PC-3 (cell line): ENCODE data around the gene ZFPL1. TPM values are rescaled to one million over a fixed set of nuclear protein-coding genes. Genes with fewer than 3 reads are reported as not detected.

ENCODE experiments used
- ATAC-seq: fragments of 200-7000 bp; cut with Tn5 transposase; 2 replicates; pipeline ENCODE4 v1.9.1; 2020; ENCODE audit warnings: mild to moderate bottlenecking, moderate library complexity
- BruUV-seq: library from RNA; stranded (reverse); fragments of 400-500 nt; replicated peaks from 2 replicates; lab custom pipeline; 2021; lab: Mats Ljungman, UMichigan
- CTCF ChIA-PET: fragments of 300-600 bp; sonication (Branson Sonifier 250); formaldehyde crosslinking; loops from one replicate; lab custom pipeline; 2022; ENCODE audit warnings: antibody characterized with exemption; lab: Charles Lee
- POLR2A ChIA-PET: fragments of 300-600 bp; sonication (Branson Sonifier 250); formaldehyde crosslinking; loops from one replicate; lab custom pipeline; 2022; ENCODE audit warnings: antibody characterized with exemption; ENCODE audit not compliant: unreplicated experiment; lab: Charles Lee
- DNase-seq: peaks from one replicate; pipeline ENCODE4 v3.0.0-alpha.2; 2015
- H2AFZ ChIP-seq: fragments of 300-600 bp; sonication (generic); 2 replicates; pipeline ENCODE4 v1.6.0; 2016; ENCODE audit warnings: antibody characterized with exemption, low read length
- H3F3A ChIP-seq: fragments of 300-600 bp; sonication (generic); one replicate; pipeline ENCODE4 v1.6.0; 2017; ENCODE audit warnings: antibody characterized with exemption, low read length, control low read depth, mild to moderate bottlenecking; ENCODE audit not compliant: unreplicated experiment
- H3K27ac ChIP-seq: fragments of 300-600 bp; sonication (generic); 2 replicates; pipeline ENCODE4 v1.5.1; 2016; ENCODE audit warnings: mild to moderate bottlenecking, low read length
- H3K27me3 ChIP-seq: fragments of 300-600 bp; sonication (generic); 2 replicates; pipeline ENCODE4 v1.6.1; 2016; ENCODE audit warnings: low read length, mixed read lengths
- H3K36me3 ChIP-seq: fragments of 300-600 bp; sonication (generic); 2 replicates; pipeline ENCODE4 v1.6.1; 2016; ENCODE audit warnings: low read depth, mixed run types, low read length, mixed read lengths
- H3K4me1 ChIP-seq: fragments of 300-600 bp; sonication (generic); 2 replicates; pipeline ENCODE4 v1.5.1; 2016; ENCODE audit warnings: low read length; ENCODE audit not compliant: insufficient read depth
- H3K4me2 ChIP-seq: fragments of 300-600 bp; sonication (generic); 2 replicates; pipeline ENCODE4 v1.6.0; 2016; ENCODE audit warnings: low read length
- H3K4me3 ChIP-seq: fragments of 300-600 bp; sonication (generic); 2 replicates; pipeline ENCODE4 v1.5.1; 2016; ENCODE audit warnings: mild to moderate bottlenecking, low read length, mixed read lengths
- H3K79me2 ChIP-seq: fragments of 300-600 bp; sonication (generic); 2 replicates; pipeline ENCODE4 v1.6.1; 2017; ENCODE audit warnings: low read length, mixed read lengths
- H3K9ac ChIP-seq: fragments of 300-600 bp; sonication (generic); 2 replicates; pipeline ENCODE4 v1.6.0; 2016; ENCODE audit warnings: mild to moderate bottlenecking, low read length
- H3K9me2 ChIP-seq: fragments of 300-600 bp; sonication (generic); replicated peaks from 2 replicates; pipeline ENCODE4 v1.6.1; 2016; ENCODE audit warnings: mixed run types, low read length, mixed read lengths
- H3K9me3 ChIP-seq: fragments of 300-600 bp; sonication (generic); 2 replicates; pipeline ENCODE4 v1.6.1; 2016; ENCODE audit warnings: low read length, mixed read lengths
- H4K20me1 ChIP-seq: fragments of 300-600 bp; sonication (generic); 2 replicates; pipeline ENCODE4 v1.6.1; 2016; ENCODE audit warnings: low read length, mixed read lengths
- EZH2 ChIP-seq: fragments of 300-600 bp; sonication (generic); IDR thresholded peaks from one replicate; pipeline ENCODE4 v1.6.1; 2017; ENCODE audit warnings: antibody characterized with exemption, mild to moderate bottlenecking, low read length; ENCODE audit not compliant: unreplicated experiment
- EZH2phosphoT487 ChIP-seq: fragments of 300-600 bp; sonication (generic); IDR thresholded peaks from 2 replicates; pipeline ENCODE4 v1.6.1; 2018; ENCODE audit warnings: mild to moderate bottlenecking, antibody characterized with exemption, low read length, borderline replicate concordance
- intact Hi-C: fragments of 100-400 bp; cut with micrococcal nuclease; formaldehyde crosslinking; loops from 2 replicates; pipeline ENCODE4 v1.9.0; 2023
- total RNA-seq: library from RNA; depleted of rRNA; stranded (reverse); fragments of >200 nt; gene quantifications from 2 replicates; pipeline ENCODE4 v1.2.3, GENCODE V29; 2014
- TF ChIP-seq, protein P1 (sequence below): fragments of 300-600 bp; sonication (generic); conservative IDR thresholded peaks from 2 replicates; pipeline ENCODE4 v1.5.1; 2017; ENCODE audit warnings: antibody characterized with exemption, low read depth, mild to moderate bottlenecking, low read length

ZFPL1 gene
- total RNA-seq, 1 experiment from 2014 or later, result 103 TPM

GRCh38 chr11:65055538-65055937 is 28.5 kb upstream of the ZFPL1 start:
- Histone ChIP-seq H3K9ac (no peak overlapping the region), H3K27me3 (no peaks in the 10 kb centered on the region), H3K4me1 (no peaks in the 10 kb centered on the region), H4K20me1 (no peaks in the 10 kb centered on the region), H3K4me3 (no peak overlapping the region), H3K27ac (no peak overlapping the region), H3F3A (no peaks in the 10 kb centered on the region), H3K9me2 (no peaks in the 10 kb centered on the region), H3K9me3 (no peaks in the 10 kb centered on the region), H2AFZ (no peak overlapping the region), H3K4me2 (no peak overlapping the region), H3K79me2 (no peaks in the 10 kb centered on the region), H3K36me3 (no peaks in the 10 kb centered on the region)
- TF ChIP-seq, protein P1, sequence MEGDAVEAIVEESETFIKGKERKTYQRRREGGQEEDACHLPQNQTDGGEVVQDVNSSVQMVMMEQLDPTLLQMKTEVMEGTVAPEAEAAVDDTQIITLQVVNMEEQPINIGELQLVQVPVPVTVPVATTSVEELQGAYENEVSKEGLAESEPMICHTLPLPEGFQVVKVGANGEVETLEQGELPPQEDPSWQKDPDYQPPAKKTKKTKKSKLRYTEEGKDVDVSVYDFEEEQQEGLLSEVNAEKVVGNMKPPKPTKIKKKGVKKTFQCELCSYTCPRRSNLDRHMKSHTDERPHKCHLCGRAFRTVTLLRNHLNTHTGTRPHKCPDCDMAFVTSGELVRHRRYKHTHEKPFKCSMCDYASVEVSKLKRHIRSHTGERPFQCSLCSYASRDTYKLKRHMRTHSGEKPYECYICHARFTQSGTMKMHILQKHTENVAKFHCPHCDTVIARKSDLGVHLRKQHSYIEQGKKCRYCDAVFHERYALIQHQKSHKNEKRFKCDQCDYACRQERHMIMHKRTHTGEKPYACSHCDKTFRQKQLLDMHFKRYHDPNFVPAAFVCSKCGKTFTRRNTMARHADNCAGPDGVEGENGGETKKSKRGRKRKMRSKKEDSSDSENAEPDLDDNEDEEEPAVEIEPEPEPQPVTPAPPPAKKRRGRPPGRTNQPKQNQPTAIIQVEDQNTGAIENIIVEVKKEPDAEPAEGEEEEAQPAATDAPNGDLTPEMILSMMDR, result no peak
- no peak for TF ChIP-seq EZH2
- TF ChIP-seq EZH2phosphoT487, result no peak
- BruUV-seq, result no TSS peak
- CTCF ChIA-PET, result interaction anchor here (0.6 kb wide), 1 partner anchor 19 kb away, joined by 6 read pairs; no protein-coding TSS in a partner anchor
- DNase-seq (no peak), ATAC-seq (no peak)
- POLR2A ChIA-PET, result no interaction called here
- intact Hi-C loops, result no loop called here

- Histone ChIP-seq H3F3A (no peaks in the 10 kb centered on the region), H3K4me1 (no peaks in the 10 kb centered on the region), H2AFZ (no peak overlapping the region), H3K27me3 (no peaks in the 10 kb centered on the region), H3K79me2 (no peaks in the 10 kb centered on the region), H3K9me3 (no peaks in the 10 kb centered on the region), H3K9me2 (no peaks in the 10 kb centered on the region), H3K27ac (no peak overlapping the region), H3K9ac (no peak overlapping the region), H3K4me3 (no peak overlapping the region), H4K20me1 (no peaks in the 10 kb centered on the region), H3K4me2 (no peak overlapping the region), H3K36me3 (no peaks in the 10 kb centered on the region)
- ATAC-seq (no peak), DNase-seq (no peak)
- CTCF ChIA-PET, result no interaction called here
- intact Hi-C loops, result no loop called here
- TF ChIP-seq EZH2phosphoT487 (no peak), EZH2 (no peak)
- TF ChIP-seq, protein P1, result no peak
- POLR2A ChIA-PET, result no interaction called here
- no TSS peak for BruUV-seq
Measured at GRCh38 chr11:65056999-65057398, 27.0 kb upstream of the ZFPL1 start.

- H3K9me2 ChIP-seq, result no peaks in the 10 kb centered on the region
- POLR2A ChIA-PET, result no interaction called here
- BruUV-seq, result no TSS peak
- H3F3A ChIP-seq, result no peaks in the 10 kb centered on the region
- CTCF ChIA-PET, result no interaction called here
- H3K9me3 ChIP-seq, result no peaks in the 10 kb centered on the region
- no peak overlapping the region for H3K4me2 ChIP-seq
- no peak for ATAC-seq
- H3K36me3 ChIP-seq, result no peaks in the 10 kb centered on the region
- H2AFZ ChIP-seq, result no peak overlapping the region
- intact Hi-C loops, result no loop called here
- DNase-seq, result no peak
- no peaks in the 10 kb centered on the region for H4K20me1 ChIP-seq
- TF ChIP-seq, protein P1, result no peak
- TF ChIP-seq EZH2phosphoT487 (no peak), EZH2 (no peak)
- no peaks in the 10 kb centered on the region for H3K4me1 ChIP-seq
- no peak overlapping the region for H3K27ac ChIP-seq
- no peak overlapping the region for H3K4me3 ChIP-seq
- H3K79me2 ChIP-seq, result no peaks in the 10 kb centered on the region
- no peak overlapping the region for H3K9ac ChIP-seq
- no peaks in the 10 kb centered on the region for H3K27me3 ChIP-seq
Measured at GRCh38 chr11:65057526-65057925, 26.5 kb upstream of the ZFPL1 start.
